Neural cell (in vitro differentiated cells): ENCODE results near the gene PASD1.
"Not testable (repeated sequence)": the region's sequence is repeated elsewhere in the genome, so short reads cannot be mapped to it uniquely, and the experiment has no call there.

Source experiments
- EZH2 ChIP-seq: fragments of 200-600, 300-800 bp; shearing (Covaris generic), sonication (generic); IDR thresholded peaks from 2 replicates; pipeline ENCODE4 v1.6.1; 2014; ENCODE audit warnings: antibody characterized with exemption, low read length, borderline replicate concordance, mild to moderate bottlenecking; ENCODE audit not compliant: insufficient read depth, poor library complexity, severe bottlenecking
- TF ChIP-seq, protein P1 (sequence below): fragments of 450-650 bp; IDR thresholded peaks from 2 replicates; pipeline ENCODE4 v1.5.1; 2014; ENCODE audit warnings: antibody characterized with exemption, mild to moderate bottlenecking, moderate library complexity; ENCODE audit not compliant: poor library complexity, severe bottlenecking

DNA sequence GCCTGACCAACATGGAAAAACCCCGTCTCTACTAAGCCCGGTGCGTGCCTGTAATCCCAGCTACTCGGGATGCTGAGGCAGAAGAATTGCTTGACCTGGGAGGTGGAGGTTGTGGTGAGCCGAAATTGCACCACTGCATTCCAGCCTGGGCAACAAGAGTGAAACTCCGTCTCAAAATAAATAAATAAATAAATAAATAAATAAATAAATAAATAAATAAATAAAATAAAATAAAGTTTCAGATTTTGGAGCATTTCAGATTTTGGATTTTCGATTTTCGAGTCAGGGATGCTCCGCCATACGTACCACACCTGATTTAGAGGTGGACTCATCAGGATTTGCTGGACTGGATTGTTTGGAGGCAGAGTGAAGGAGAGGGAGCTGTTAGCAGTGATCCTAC is 3.4 kb downstream of the PASD1 start:
- TF ChIP-seq EZH2 = not testable (repeated sequence)
- TF ChIP-seq, protein P1, sequence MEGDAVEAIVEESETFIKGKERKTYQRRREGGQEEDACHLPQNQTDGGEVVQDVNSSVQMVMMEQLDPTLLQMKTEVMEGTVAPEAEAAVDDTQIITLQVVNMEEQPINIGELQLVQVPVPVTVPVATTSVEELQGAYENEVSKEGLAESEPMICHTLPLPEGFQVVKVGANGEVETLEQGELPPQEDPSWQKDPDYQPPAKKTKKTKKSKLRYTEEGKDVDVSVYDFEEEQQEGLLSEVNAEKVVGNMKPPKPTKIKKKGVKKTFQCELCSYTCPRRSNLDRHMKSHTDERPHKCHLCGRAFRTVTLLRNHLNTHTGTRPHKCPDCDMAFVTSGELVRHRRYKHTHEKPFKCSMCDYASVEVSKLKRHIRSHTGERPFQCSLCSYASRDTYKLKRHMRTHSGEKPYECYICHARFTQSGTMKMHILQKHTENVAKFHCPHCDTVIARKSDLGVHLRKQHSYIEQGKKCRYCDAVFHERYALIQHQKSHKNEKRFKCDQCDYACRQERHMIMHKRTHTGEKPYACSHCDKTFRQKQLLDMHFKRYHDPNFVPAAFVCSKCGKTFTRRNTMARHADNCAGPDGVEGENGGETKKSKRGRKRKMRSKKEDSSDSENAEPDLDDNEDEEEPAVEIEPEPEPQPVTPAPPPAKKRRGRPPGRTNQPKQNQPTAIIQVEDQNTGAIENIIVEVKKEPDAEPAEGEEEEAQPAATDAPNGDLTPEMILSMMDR = not testable (repeated sequence)
